ENCODE measurements around the gene WAS. TPM values are rescaled to one million over a fixed set of nuclear protein-coding genes. Genes with fewer than 3 reads are reported as not detected.
"Not testable (repeated sequence)": the region's sequence is repeated elsewhere in the genome, so short reads cannot be mapped to it uniquely, and the experiment has no call there.

The WAS gene
- total and polyA plus RNA-seq, 2 experiments from 2014 or later, result 0.73 TPM; not detected in 1

DNA sequence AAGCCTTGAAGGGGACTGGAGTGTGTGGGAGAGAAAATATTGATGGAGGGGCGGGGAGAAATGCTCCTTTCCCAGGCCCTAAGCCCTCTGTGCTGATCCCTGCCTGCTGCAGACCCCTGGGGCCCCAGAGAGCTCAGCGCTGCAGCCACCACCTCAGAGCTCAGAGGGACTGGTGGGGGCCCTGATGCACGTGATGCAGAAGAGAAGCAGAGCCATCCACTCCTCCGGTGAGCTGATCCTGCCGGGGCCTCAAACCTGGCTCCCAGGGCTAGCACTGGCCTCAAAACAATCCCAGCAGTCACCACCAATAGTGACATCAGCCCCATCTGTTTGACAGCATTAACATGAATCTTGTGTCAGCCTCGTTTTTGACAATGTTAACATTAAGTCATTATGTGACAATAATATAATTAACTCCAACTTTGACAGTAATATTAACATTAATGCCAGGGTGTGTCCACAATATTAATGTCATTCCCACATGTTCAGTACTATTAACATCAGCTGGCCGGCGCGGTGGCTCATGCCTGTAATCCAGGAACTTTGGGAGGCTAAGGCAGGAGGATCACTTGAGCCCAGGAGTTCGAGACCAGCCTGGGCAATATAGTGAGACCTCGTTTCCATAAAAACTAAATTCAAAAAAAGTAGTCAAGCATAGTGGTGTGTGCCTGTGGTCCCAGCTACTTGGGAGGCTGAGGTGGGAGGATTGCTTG, 5.8 kb downstream of the WAS start:
- 64% methylated on average over 11 of the region's 11 CpGs for WGBS (ENCODE audit: low lambda C conversion rate, missing lambda C conversion rate)
- Histone ChIP-seq H3K4me2 (no peak overlapping the region), H3K27ac (no peak overlapping the region), H3K79me2 (no peaks in the 10 kb centered on the region), H3K4me1 (ENCODE audit: insufficient read depth) (no peaks in the 10 kb centered on the region), H3K27me3 (no peaks in the 10 kb centered on the region), H4K20me1 (ENCODE audit: insufficient read depth, poor library complexity, severe bottlenecking) (no peaks in the 10 kb centered on the region), H3K9me3 (ENCODE audit: low read depth) (no peaks in the 10 kb centered on the region), H3K9me2 (replicated peaks; ENCODE audit: insufficient read depth) (no peaks in the 10 kb centered on the region), H2AFZ (no peak overlapping the region), H3K36me3 (replicated peaks; ENCODE audit: insufficient read depth, low read depth) (no peaks in the 10 kb centered on the region), H3K4me3 (no peak overlapping the region)
- TF ChIP-seq EZH2 (IDR thresholded peaks at IDR 0.05; ENCODE audit: borderline replicate concordance), result no peak
- TF ChIP-seq, protein P1, sequence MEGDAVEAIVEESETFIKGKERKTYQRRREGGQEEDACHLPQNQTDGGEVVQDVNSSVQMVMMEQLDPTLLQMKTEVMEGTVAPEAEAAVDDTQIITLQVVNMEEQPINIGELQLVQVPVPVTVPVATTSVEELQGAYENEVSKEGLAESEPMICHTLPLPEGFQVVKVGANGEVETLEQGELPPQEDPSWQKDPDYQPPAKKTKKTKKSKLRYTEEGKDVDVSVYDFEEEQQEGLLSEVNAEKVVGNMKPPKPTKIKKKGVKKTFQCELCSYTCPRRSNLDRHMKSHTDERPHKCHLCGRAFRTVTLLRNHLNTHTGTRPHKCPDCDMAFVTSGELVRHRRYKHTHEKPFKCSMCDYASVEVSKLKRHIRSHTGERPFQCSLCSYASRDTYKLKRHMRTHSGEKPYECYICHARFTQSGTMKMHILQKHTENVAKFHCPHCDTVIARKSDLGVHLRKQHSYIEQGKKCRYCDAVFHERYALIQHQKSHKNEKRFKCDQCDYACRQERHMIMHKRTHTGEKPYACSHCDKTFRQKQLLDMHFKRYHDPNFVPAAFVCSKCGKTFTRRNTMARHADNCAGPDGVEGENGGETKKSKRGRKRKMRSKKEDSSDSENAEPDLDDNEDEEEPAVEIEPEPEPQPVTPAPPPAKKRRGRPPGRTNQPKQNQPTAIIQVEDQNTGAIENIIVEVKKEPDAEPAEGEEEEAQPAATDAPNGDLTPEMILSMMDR (IDR thresholded peaks at IDR 0.05; ENCODE audit: poor library complexity), result no peak
- TF ChIP-seq EZH2phosphoT487 (IDR thresholded peaks at IDR 0.05; ENCODE audit: low read depth, severe bottlenecking, unreplicated experiment), result no peak
- no peak for DNase-seq (ENCODE audit: low spot score)

DNA sequence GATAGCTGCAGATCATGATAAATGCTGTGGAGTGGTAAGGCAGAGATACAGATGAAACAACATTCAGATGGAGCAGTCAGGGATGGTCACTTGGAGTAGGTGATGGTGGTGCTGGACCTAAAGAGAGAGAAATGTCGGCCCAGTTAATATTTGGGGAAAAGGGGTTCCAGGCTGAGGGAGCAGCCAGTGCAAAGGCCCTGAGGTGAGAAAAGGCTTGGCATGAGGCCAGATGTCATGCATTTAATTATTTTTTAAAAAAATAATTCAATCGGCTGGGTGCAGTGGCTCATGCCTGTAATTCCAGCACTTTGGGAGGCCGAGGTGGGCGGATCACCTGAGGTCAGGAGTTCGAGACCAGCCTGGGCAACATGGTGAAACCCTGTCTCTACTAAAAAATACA, 8.1 kb downstream of the WAS start:
- not testable (repeated sequence) for H3K4me1 ChIP-seq (ENCODE audit: insufficient read depth); H4K20me1 ChIP-seq (ENCODE audit: insufficient read depth, poor library complexity, severe bottlenecking); H3K79me2 ChIP-seq; H3K27me3 ChIP-seq; H2AFZ ChIP-seq; H3K9me2 ChIP-seq (replicated peaks; ENCODE audit: insufficient read depth); H3K4me2 ChIP-seq; H3K36me3 ChIP-seq (replicated peaks; ENCODE audit: insufficient read depth, low read depth); H3K4me3 ChIP-seq; H3K27ac ChIP-seq; H3K9me3 ChIP-seq (ENCODE audit: low read depth); DNase-seq (ENCODE audit: low spot score)
- 76% methylated on average over 5 of the region's 5 CpGs for WGBS (ENCODE audit: low lambda C conversion rate, missing lambda C conversion rate)

GRCh38 chrX:48694776-48695533, 11.4 kb downstream of the WAS start:
- Histone ChIP-seq H3K4me2 (peak overlapping the region; percentile 83), H3K9me3 (ENCODE audit: low read depth) (no peaks in the 10 kb centered on the region), H3K36me3 (replicated peaks; ENCODE audit: insufficient read depth, low read depth) (no peaks in the 10 kb centered on the region), H4K20me1 (ENCODE audit: insufficient read depth, poor library complexity, severe bottlenecking) (no peaks in the 10 kb centered on the region), H2AFZ (no peak overlapping the region), H3K9me2 (replicated peaks; ENCODE audit: insufficient read depth) (no peaks in the 10 kb centered on the region), H3K79me2 (no peaks in the 10 kb centered on the region), H3K4me1 (ENCODE audit: insufficient read depth) (no peaks in the 10 kb centered on the region), H3K27ac (no peak overlapping the region), H3K27me3 (no peaks in the 10 kb centered on the region), H3K4me3 (no peak overlapping the region)
- no peak for DNase-seq (ENCODE audit: low spot score)
- TF ChIP-seq EZH2 (IDR thresholded peaks at IDR 0.05; ENCODE audit: borderline replicate concordance), result no peak
- TF ChIP-seq EZH2phosphoT487 (IDR thresholded peaks at IDR 0.05; ENCODE audit: low read depth, severe bottlenecking, unreplicated experiment), result no peak
- TF ChIP-seq, protein P1 (IDR thresholded peaks at IDR 0.05; ENCODE audit: poor library complexity), result no peak
- 56% methylated on average over 15 of the region's 15 CpGs for WGBS (ENCODE audit: low lambda C conversion rate, missing lambda C conversion rate)

- Histone ChIP-seq H3K9me3 (ENCODE audit: low read depth) (no peaks in the 10 kb centered on the region), H3K4me1 (ENCODE audit: insufficient read depth) (no peaks in the 10 kb centered on the region), H2AFZ (no peak overlapping the region), H3K27ac (peak overlapping the region; percentile 67), H3K79me2 (no peaks in the 10 kb centered on the region), H4K20me1 (ENCODE audit: insufficient read depth, poor library complexity, severe bottlenecking) (no peaks in the 10 kb centered on the region), H3K27me3 (no peaks in the 10 kb centered on the region), H3K4me3 (peak overlapping the region; percentile 24), H3K4me2 (peak overlapping the region; percentile 83), H3K36me3 (replicated peaks; ENCODE audit: insufficient read depth, low read depth) (no peaks in the 10 kb centered on the region), H3K9me2 (replicated peaks; ENCODE audit: insufficient read depth) (no peaks in the 10 kb centered on the region)
- TF ChIP-seq EZH2phosphoT487 (IDR thresholded peaks at IDR 0.05; ENCODE audit: low read depth, severe bottlenecking, unreplicated experiment) (no peak), EZH2 (IDR thresholded peaks at IDR 0.05; ENCODE audit: borderline replicate concordance) (no peak)
- TF ChIP-seq, protein P1 (IDR thresholded peaks at IDR 0.05; ENCODE audit: poor library complexity), result no peak
- no peak for DNase-seq (ENCODE audit: low spot score)
- 70% methylated on average over 14 of the region's 14 CpGs for WGBS (ENCODE audit: low lambda C conversion rate, missing lambda C conversion rate)
These were observed 11.9 kb downstream of the WAS start for GRCh38 chrX:48695534-48695896.
